ENCODE data around the gene SIRPB1.
"Not testable (repeated sequence)": the region's sequence is repeated elsewhere in the genome, so short reads cannot be mapped to it uniquely, and the experiment has no call there.

Gene SIRPB1

GRCh38 chr20:1587781-1588532, 31.9 kb downstream of the SIRPB1 start:
- H3K79me2 ChIP-seq (ENCODE audit: control insufficient read depth, insufficient read depth, low read length), result no peaks in the 10 kb centered on the region
- H2BK15ac ChIP-seq (replicated peaks; ENCODE audit: low read depth), result no peak overlapping the region
- H3K4me1 ChIP-seq (ENCODE audit: control insufficient read depth, low read depth, low read length), result no peaks in the 10 kb centered on the region
- no peak overlapping the region for H3K4me2 ChIP-seq (ENCODE audit: low read length)
- no peak overlapping the region for H2BK5ac ChIP-seq (ENCODE audit: low read length)
- no CpG with 5 or more reads among the region's 3 CpGs for WGBS (ENCODE audit: extremely low coverage, insufficient coverage, low lambda C conversion rate)
- no peak overlapping the region for H3K9ac ChIP-seq (ENCODE audit: low read length)
- H2AK5ac ChIP-seq (ENCODE audit: low read length), result no peak overlapping the region
- H4K8ac ChIP-seq (ENCODE audit: low read depth, low read length), result no peak overlapping the region
- no peak overlapping the region for H4K5ac ChIP-seq (ENCODE audit: low read length)
- no peaks in the 10 kb centered on the region for H3K27me3 ChIP-seq (ENCODE audit: insufficient read depth, low read length, poor library complexity)
- H3K18ac ChIP-seq (ENCODE audit: low read length), result no peak overlapping the region
- H3K56ac ChIP-seq (ENCODE audit: low read length), result no peak overlapping the region
- no peak overlapping the region for H3K4ac ChIP-seq (ENCODE audit: low read depth, low read length)
- no peaks in the 10 kb centered on the region for H3K36me3 ChIP-seq (ENCODE audit: control insufficient read depth, insufficient read depth, low read length)
- H3K4me3 ChIP-seq (ENCODE audit: low read length), result no peak overlapping the region
- no peak overlapping the region for H3K23ac ChIP-seq (ENCODE audit: low read length)
- H2BK120ac ChIP-seq (ENCODE audit: low read depth, low read length), result no peak overlapping the region
- no peaks in the 10 kb centered on the region for H3K79me1 ChIP-seq (ENCODE audit: low read length)
- H3K27ac ChIP-seq (ENCODE audit: low read depth, low read length), result no peak overlapping the region
- no peak for DNase-seq

GRCh38 chr20:1579488-1579887, 40.3 kb downstream of the SIRPB1 start:
- Histone ChIP-seq H3K27ac (ENCODE audit: low read depth, low read length) (no peak overlapping the region), H3K27me3 (ENCODE audit: insufficient read depth, low read length, poor library complexity) (no peaks in the 10 kb centered on the region), H3K18ac (ENCODE audit: low read length) (no peak overlapping the region), H3K79me2 (ENCODE audit: control insufficient read depth, insufficient read depth, low read length) (no peaks in the 10 kb centered on the region), H3K79me1 (ENCODE audit: low read length) (no peaks in the 10 kb centered on the region), H2BK120ac (ENCODE audit: low read depth, low read length) (no peak overlapping the region), H3K23ac (ENCODE audit: low read length) (no peak overlapping the region), H3K4ac (ENCODE audit: low read depth, low read length) (no peak overlapping the region), H3K4me1 (ENCODE audit: control insufficient read depth, low read depth, low read length) (no peaks in the 10 kb centered on the region), H2BK15ac (replicated peaks; ENCODE audit: low read depth) (no peak overlapping the region), H3K4me2 (ENCODE audit: low read length) (no peak overlapping the region), H2BK5ac (ENCODE audit: low read length) (no peak overlapping the region), H3K4me3 (ENCODE audit: low read length) (no peak overlapping the region), H3K36me3 (ENCODE audit: control insufficient read depth, insufficient read depth, low read length) (no peaks in the 10 kb centered on the region), H3K9ac (ENCODE audit: low read length) (no peak overlapping the region), H3K56ac (ENCODE audit: low read length) (no peak overlapping the region), H2AK5ac (ENCODE audit: low read length) (no peak overlapping the region), H4K5ac (ENCODE audit: low read length) (no peak overlapping the region), H4K8ac (ENCODE audit: low read depth, low read length) (no peak overlapping the region)
- no peak for DNase-seq
- no CpG with 5 or more reads among the region's 6 CpGs for WGBS (ENCODE audit: extremely low coverage, insufficient coverage, low lambda C conversion rate)

GRCh38 chr20:1577906-1578305, 41.9 kb downstream of the SIRPB1 start:
- Histone ChIP-seq H2BK15ac (replicated peaks; ENCODE audit: low read depth) (no peak overlapping the region), H4K8ac (ENCODE audit: low read depth, low read length) (no peak overlapping the region), H3K4me2 (ENCODE audit: low read length) (no peak overlapping the region), H4K5ac (ENCODE audit: low read length) (no peak overlapping the region), H3K4me1 (ENCODE audit: control insufficient read depth, low read depth, low read length) (no peaks in the 10 kb centered on the region), H3K9ac (ENCODE audit: low read length) (no peak overlapping the region), H3K27me3 (ENCODE audit: insufficient read depth, low read length, poor library complexity) (no peaks in the 10 kb centered on the region), H2BK120ac (ENCODE audit: low read depth, low read length) (no peak overlapping the region), H3K4ac (ENCODE audit: low read depth, low read length) (no peak overlapping the region), H2AK5ac (ENCODE audit: low read length) (no peak overlapping the region), H2BK5ac (ENCODE audit: low read length) (no peak overlapping the region), H3K4me3 (ENCODE audit: low read length) (no peak overlapping the region), H3K79me1 (ENCODE audit: low read length) (no peaks in the 10 kb centered on the region), H3K36me3 (ENCODE audit: control insufficient read depth, insufficient read depth, low read length) (no peaks in the 10 kb centered on the region), H3K56ac (ENCODE audit: low read length) (no peak overlapping the region), H3K79me2 (ENCODE audit: control insufficient read depth, insufficient read depth, low read length) (no peaks in the 10 kb centered on the region), H3K23ac (ENCODE audit: low read length) (no peak overlapping the region), H3K27ac (ENCODE audit: low read depth, low read length) (no peak overlapping the region), H3K18ac (ENCODE audit: low read length) (no peak overlapping the region)
- DNase-seq, result no peak
- no CpG with 5 or more reads among the region's 4 CpGs for WGBS (ENCODE audit: extremely low coverage, insufficient coverage, low lambda C conversion rate)

- not testable (repeated sequence) for H3K56ac ChIP-seq (ENCODE audit: low read length); H2BK120ac ChIP-seq (ENCODE audit: low read depth, low read length); H3K4me3 ChIP-seq (ENCODE audit: low read length); H3K27ac ChIP-seq (ENCODE audit: low read depth, low read length); H2AK5ac ChIP-seq (ENCODE audit: low read length); H2BK15ac ChIP-seq (replicated peaks; ENCODE audit: low read depth); H3K36me3 ChIP-seq (ENCODE audit: control insufficient read depth, insufficient read depth, low read length); H4K5ac ChIP-seq (ENCODE audit: low read length); H3K18ac ChIP-seq (ENCODE audit: low read length); H3K23ac ChIP-seq (ENCODE audit: low read length); H3K4ac ChIP-seq (ENCODE audit: low read depth, low read length); H3K4me2 ChIP-seq (ENCODE audit: low read length); H3K27me3 ChIP-seq (ENCODE audit: insufficient read depth, low read length, poor library complexity); H3K9ac ChIP-seq (ENCODE audit: low read length); DNase-seq; H3K79me2 ChIP-seq (ENCODE audit: control insufficient read depth, insufficient read depth, low read length); H3K4me1 ChIP-seq (ENCODE audit: control insufficient read depth, low read depth, low read length); H3K79me1 ChIP-seq (ENCODE audit: low read length); H2BK5ac ChIP-seq (ENCODE audit: low read length); H4K8ac ChIP-seq (ENCODE audit: low read depth, low read length)
- no CpG with 5 or more reads among the region's 2 CpGs for WGBS (ENCODE audit: extremely low coverage, insufficient coverage, low lambda C conversion rate)
Measured at GRCh38 chr20:1577313-1577712, 42.5 kb downstream of the SIRPB1 start.

- Histone ChIP-seq H3K4ac (ENCODE audit: low read depth, low read length) (no peak overlapping the region), H3K27me3 (ENCODE audit: insufficient read depth, low read length, poor library complexity) (no peaks in the 10 kb centered on the region), H3K4me1 (ENCODE audit: control insufficient read depth, low read depth, low read length) (no peaks in the 10 kb centered on the region), H3K23ac (ENCODE audit: low read length) (no peak overlapping the region), H3K79me2 (ENCODE audit: control insufficient read depth, insufficient read depth, low read length) (no peaks in the 10 kb centered on the region), H3K36me3 (ENCODE audit: control insufficient read depth, insufficient read depth, low read length) (no peaks in the 10 kb centered on the region), H3K27ac (ENCODE audit: low read depth, low read length) (no peak overlapping the region), H3K56ac (ENCODE audit: low read length) (no peak overlapping the region), H4K8ac (ENCODE audit: low read depth, low read length) (no peak overlapping the region), H3K4me3 (ENCODE audit: low read length) (no peak overlapping the region), H2BK5ac (ENCODE audit: low read length) (no peak overlapping the region), H3K9ac (ENCODE audit: low read length) (no peak overlapping the region), H3K79me1 (ENCODE audit: low read length) (no peaks in the 10 kb centered on the region), H3K18ac (ENCODE audit: low read length) (no peak overlapping the region), H4K5ac (ENCODE audit: low read length) (no peak overlapping the region), H2BK15ac (replicated peaks; ENCODE audit: low read depth) (no peak overlapping the region), H2BK120ac (ENCODE audit: low read depth, low read length) (no peak overlapping the region), H3K4me2 (ENCODE audit: low read length) (no peak overlapping the region), H2AK5ac (ENCODE audit: low read length) (no peak overlapping the region)
- WGBS (ENCODE audit: extremely low coverage, insufficient coverage, low lambda C conversion rate), result no CpG with 5 or more reads among the region's 3 CpGs
- DNase-seq, result no peak
Measured at GRCh38 chr20:1576641-1577040, 43.2 kb downstream of the SIRPB1 start.

GRCh38 chr20:1576003-1576402, 43.8 kb downstream of the SIRPB1 start:
- not testable (repeated sequence) for H3K27ac ChIP-seq (ENCODE audit: low read depth, low read length); H3K4ac ChIP-seq (ENCODE audit: low read depth, low read length); H3K27me3 ChIP-seq (ENCODE audit: insufficient read depth, low read length, poor library complexity); H4K5ac ChIP-seq (ENCODE audit: low read length); H3K56ac ChIP-seq (ENCODE audit: low read length); H3K36me3 ChIP-seq (ENCODE audit: control insufficient read depth, insufficient read depth, low read length); H3K4me2 ChIP-seq (ENCODE audit: low read length); H2BK120ac ChIP-seq (ENCODE audit: low read depth, low read length); H3K79me1 ChIP-seq (ENCODE audit: low read length); DNase-seq; H2BK15ac ChIP-seq (replicated peaks; ENCODE audit: low read depth); H4K8ac ChIP-seq (ENCODE audit: low read depth, low read length); H2BK5ac ChIP-seq (ENCODE audit: low read length); H3K18ac ChIP-seq (ENCODE audit: low read length); H3K4me1 ChIP-seq (ENCODE audit: control insufficient read depth, low read depth, low read length); H3K9ac ChIP-seq (ENCODE audit: low read length); H3K79me2 ChIP-seq (ENCODE audit: control insufficient read depth, insufficient read depth, low read length); H3K23ac ChIP-seq (ENCODE audit: low read length); H3K4me3 ChIP-seq (ENCODE audit: low read length); H2AK5ac ChIP-seq (ENCODE audit: low read length)
- WGBS (ENCODE audit: extremely low coverage, insufficient coverage, low lambda C conversion rate), result no CpG with 5 or more reads among the region's 1 CpG
